Liver (tissue), 9 donors: ENCODE data around the gene ZNF578. TPM values are rescaled to one million over a fixed set of nuclear protein-coding genes. Genes with fewer than 3 reads are reported as not detected.
"Not testable (repeated sequence)": the region's sequence is repeated elsewhere in the genome, so short reads cannot be mapped to it uniquely, and the experiment has no call there.

Source experiments
- DNase-seq: peaks from one replicate; pipeline ENCODE4 v3.0.0-alpha.2; 2017; ENCODE audit warnings: low spot score
- H3K27ac ChIP-seq, 2 donors: one replicate each; pipeline ENCODE4 v1.7.0; 2013; ENCODE audit warnings: inconsistent platforms in 2 of 2, low read length in 2 of 2, control low read depth in 1 of 2, low read depth in 1 of 2, mild to moderate bottlenecking in 1 of 2
- H3K27me3 ChIP-seq, 4 donors: one replicate each; pipeline versions ENCODE4 v1.6.1 to v1.7.0; 2013; ENCODE audit warnings: low read length in 3 of 4, inconsistent platforms in 1 of 4, mild to moderate bottlenecking in 1 of 4, moderate library complexity in 1 of 4; ENCODE audit not compliant: control insufficient read depth in 4 of 4, insufficient read depth in 4 of 4
- H3K36me3 ChIP-seq, 4 donors: one replicate each; pipeline versions ENCODE4 v1.6.1 to v1.7.0; 2013; ENCODE audit warnings: low read length in 3 of 4, mild to moderate bottlenecking in 3 of 4, low read depth in 1 of 4, moderate library complexity in 1 of 4; ENCODE audit not compliant: control insufficient read depth in 4 of 4, insufficient read depth in 3 of 4
- H3K4me1 ChIP-seq, 4 donors: one replicate each; pipeline versions ENCODE4 v1.6.1 to v1.7.0; 2013; ENCODE audit warnings: low read length in 3 of 4, mild to moderate bottlenecking in 3 of 4, moderate library complexity in 1 of 4; ENCODE audit not compliant: control insufficient read depth in 4 of 4, insufficient read depth in 4 of 4
- H3K4me3 ChIP-seq, 3 donors: one replicate each; pipeline versions ENCODE4 v1.6.1 to v1.7.0; 2013; ENCODE audit warnings: low read length in 3 of 3, control low read depth in 1 of 3, low read depth in 1 of 3, mild to moderate bottlenecking in 1 of 3
- H3K9ac ChIP-seq, 2 donors: one replicate each; pipeline ENCODE4 v1.7.0; 2013; ENCODE audit warnings: low read length in 2 of 2, mild to moderate bottlenecking in 2 of 2, moderate library complexity in 2 of 2, control low read depth in 1 of 2, low read depth in 1 of 2
- H3K9me3 ChIP-seq, 4 donors: one replicate each; pipeline versions ENCODE4 v1.6.1 to v1.7.0; 2013; ENCODE audit warnings: low read length in 3 of 4; ENCODE audit not compliant: control insufficient read depth in 4 of 4
- GABPA ChIP-seq, 2 donors: IDR thresholded peaks in 1 of 2; conservative IDR thresholded peaks in 1 of 2; 2 replicates each; pipeline ENCODE4 v1.6.1; 2016; ENCODE audit warnings: antibody characterized with exemption in 2 of 2, mild to moderate bottlenecking in 1 of 2, moderate library complexity in 1 of 2
- HNF4A ChIP-seq, 2 donors: conservative IDR thresholded peaks; 2 replicates each; pipeline ENCODE4 v1.6.1; 2016; ENCODE audit warnings: antibody characterized with exemption in 2 of 2, mild to moderate bottlenecking in 2 of 2
- JUND ChIP-seq, 2 donors: IDR thresholded peaks; 2 replicates each; pipeline ENCODE4 v1.6.1; 2016; ENCODE audit warnings: antibody characterized with exemption in 2 of 2
- MAX ChIP-seq: IDR thresholded peaks from 2 replicates; pipeline ENCODE4 v1.6.1; 2016; ENCODE audit warnings: antibody characterized with exemption
- NR2F2 ChIP-seq: IDR thresholded peaks from 2 replicates; pipeline ENCODE4 v1.6.1; 2016; ENCODE audit warnings: antibody characterized with exemption
- RAD21 ChIP-seq, 2 donors: IDR thresholded peaks; 2 replicates each; pipeline ENCODE4 v1.6.1; 2016; ENCODE audit warnings: antibody characterized with exemption in 2 of 2, mild to moderate bottlenecking in 2 of 2
- RXRA ChIP-seq, 2 donors: IDR thresholded peaks; 2 replicates each; pipeline ENCODE4 v1.6.1; 2017 to 2018; ENCODE audit warnings: antibody characterized with exemption in 2 of 2, mild to moderate bottlenecking in 1 of 2
- TAF1 ChIP-seq: conservative IDR thresholded peaks from 2 replicates; pipeline ENCODE4 v1.6.1; 2016; ENCODE audit warnings: antibody characterized with exemption, mild to moderate bottlenecking
- WGBS: extraction: QIAGEN DNeasy Blood & Tissue Kit; methylation state at CpG from one replicate; pipeline ENCODE4 v1.1.7; 2013; 5-methylcytosine and 5-hydroxymethylcytosine counted together
- polyA plus RNA-seq, 2 donors: library from polyadenylated mRNA; stranded (reverse) in 1 of 2; unstranded in 1 of 2; fragments of 200-250 nt in 1 of 2; fragments of >200 nt in 1 of 2; fragmentation: Nextera tagmentation in 1 of 2; extraction: Ambion mirVana in 1 of 2; gene quantifications; one replicate each; pipeline versions ENCODE4 v1.2.1 to v1.2.3, GENCODE V29; 2013 to 2015
- total RNA-seq, 2 donors: library from RNA; depleted of rRNA; stranded (reverse); fragments of >200 nt; gene quantifications; one replicate each; pipeline ENCODE4 v1.2.3, GENCODE V29; 2014
- TF ChIP-seq, protein P1 (sequence below): IDR thresholded peaks from 2 replicates; pipeline ENCODE4 v1.6.1; 2016; ENCODE audit warnings: antibody characterized with exemption, mild to moderate bottlenecking
- TF ChIP-seq, protein P2 (sequence below): IDR thresholded peaks from 2 replicates; pipeline ENCODE4 v1.6.1; 2016; ENCODE audit warnings: antibody characterized with exemption
- donor health status: healthy.
- donor health status: healthy.
- donor health status: healthy.
- donor health status: healthy.
- donor health status: healthy.

ZNF578 gene
- total and polyA plus RNA-seq, 4 donors = 0.09 to 0.56 (median 0.25) TPM; not detected in 1

DNA sequence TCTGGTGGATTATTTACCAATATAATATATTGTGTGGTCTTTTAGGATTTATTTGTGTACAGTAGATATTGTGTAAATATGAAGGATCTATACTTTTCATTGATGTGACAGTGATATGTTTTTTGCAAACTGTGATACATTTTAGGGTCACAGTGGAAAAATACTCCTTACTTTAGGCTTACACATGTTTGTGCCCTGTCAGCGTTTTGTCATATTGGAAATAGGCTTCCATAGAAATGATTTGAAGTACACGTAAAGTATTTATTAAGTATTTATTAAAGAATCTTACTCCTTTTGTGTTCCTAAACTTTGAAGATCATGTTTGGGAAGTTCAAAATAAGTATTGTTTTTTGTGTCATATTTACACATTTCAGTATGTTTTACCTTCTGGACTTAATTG is 79.1 kb downstream of the ZNF578 start:
- H3K4me1 ChIP-seq = peaks cover 0 to 7% (median 4%) of the 10 kb centered on the region in 4 donors
- H3K9ac ChIP-seq = no peak overlapping the region
- peaks cover 7 to 31% (median 14%) of the 10 kb centered on the region in 4 donors for H3K9me3 ChIP-seq
- 95% methylated on average over 2 of the region's 2 CpGs for WGBS
- TF ChIP-seq MAX (no peak), TAF1 (no peak), RAD21 (IDR thresholded peaks at IDR 0.05) (no peak)
- TF ChIP-seq, protein P1, sequence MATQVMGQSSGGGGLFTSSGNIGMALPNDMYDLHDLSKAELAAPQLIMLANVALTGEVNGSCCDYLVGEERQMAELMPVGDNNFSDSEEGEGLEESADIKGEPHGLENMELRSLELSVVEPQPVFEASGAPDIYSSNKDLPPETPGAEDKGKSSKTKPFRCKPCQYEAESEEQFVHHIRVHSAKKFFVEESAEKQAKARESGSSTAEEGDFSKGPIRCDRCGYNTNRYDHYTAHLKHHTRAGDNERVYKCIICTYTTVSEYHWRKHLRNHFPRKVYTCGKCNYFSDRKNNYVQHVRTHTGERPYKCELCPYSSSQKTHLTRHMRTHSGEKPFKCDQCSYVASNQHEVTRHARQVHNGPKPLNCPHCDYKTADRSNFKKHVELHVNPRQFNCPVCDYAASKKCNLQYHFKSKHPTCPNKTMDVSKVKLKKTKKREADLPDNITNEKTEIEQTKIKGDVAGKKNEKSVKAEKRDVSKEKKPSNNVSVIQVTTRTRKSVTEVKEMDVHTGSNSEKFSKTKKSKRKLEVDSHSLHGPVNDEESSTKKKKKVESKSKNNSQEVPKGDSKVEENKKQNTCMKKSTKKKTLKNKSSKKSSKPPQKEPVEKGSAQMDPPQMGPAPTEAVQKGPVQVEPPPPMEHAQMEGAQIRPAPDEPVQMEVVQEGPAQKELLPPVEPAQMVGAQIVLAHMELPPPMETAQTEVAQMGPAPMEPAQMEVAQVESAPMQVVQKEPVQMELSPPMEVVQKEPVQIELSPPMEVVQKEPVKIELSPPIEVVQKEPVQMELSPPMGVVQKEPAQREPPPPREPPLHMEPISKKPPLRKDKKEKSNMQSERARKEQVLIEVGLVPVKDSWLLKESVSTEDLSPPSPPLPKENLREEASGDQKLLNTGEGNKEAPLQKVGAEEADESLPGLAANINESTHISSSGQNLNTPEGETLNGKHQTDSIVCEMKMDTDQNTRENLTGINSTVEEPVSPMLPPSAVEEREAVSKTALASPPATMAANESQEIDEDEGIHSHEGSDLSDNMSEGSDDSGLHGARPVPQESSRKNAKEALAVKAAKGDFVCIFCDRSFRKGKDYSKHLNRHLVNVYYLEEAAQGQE = no peak
- H3K36me3 ChIP-seq = peaks cover 6 to 12% (median 9%) of the 10 kb centered on the region in 4 donors
- H3K27ac ChIP-seq = no peak overlapping the region
- no peak for DNase-seq
- no peak overlapping the region for H3K4me3 ChIP-seq
- no peaks in the 10 kb centered on the region for H3K27me3 ChIP-seq

DNA sequence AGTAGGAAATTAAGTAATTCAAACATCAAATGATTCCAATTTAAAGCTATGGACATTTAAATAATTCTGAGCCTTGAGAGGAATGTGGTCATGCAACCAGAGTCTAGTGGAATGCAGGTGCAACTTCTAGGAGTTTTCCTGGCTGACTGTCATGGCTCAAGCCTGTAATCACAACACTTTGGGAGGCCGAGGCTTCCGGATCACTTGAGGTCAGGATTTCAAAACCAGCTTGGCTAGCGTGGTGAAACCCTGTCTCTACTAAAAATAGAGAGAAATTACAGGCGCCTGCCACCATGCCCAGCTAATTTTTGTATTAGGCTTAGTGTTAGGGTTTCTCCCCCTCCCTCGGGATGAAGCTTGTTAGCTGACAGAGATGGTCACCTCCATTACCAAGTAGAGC is 80.5 kb downstream of the ZNF578 start:
- DNase-seq = no peak
- Histone ChIP-seq H3K4me1 (no peaks in the 10 kb centered on the region), H3K36me3 (peaks cover 6 to 12% (median 9%) of the 10 kb centered on the region in 4 donors), H3K27ac (no peak overlapping the region), H3K9ac (no peak overlapping the region), H3K27me3 (no peaks in the 10 kb centered on the region), H3K4me3 (peak overlapping the region in 2 of 3 donors; percentile 35 to 36), H3K9me3 (peaks cover 7 to 31% (median 14%) of the 10 kb centered on the region in 4 donors)
- 89% methylated on average over 5 of the region's 5 CpGs for WGBS
- TF ChIP-seq, protein P2, sequence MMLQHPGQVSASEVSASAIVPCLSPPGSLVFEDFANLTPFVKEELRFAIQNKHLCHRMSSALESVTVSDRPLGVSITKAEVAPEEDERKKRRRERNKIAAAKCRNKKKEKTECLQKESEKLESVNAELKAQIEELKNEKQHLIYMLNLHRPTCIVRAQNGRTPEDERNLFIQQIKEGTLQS = no peak
- TF ChIP-seq JUND (IDR thresholded peaks at IDR 0.05) = no peak
- TF ChIP-seq GABPA (IDR thresholded peaks at IDR 0.05 in 1 of 2, conservative IDR thresholded peaks at IDR 0.05 in 1 of 2) = no peak
- no peak for TF ChIP-seq RXRA (IDR thresholded peaks at IDR 0.05)
- TF ChIP-seq HNF4A (conservative IDR thresholded peaks at IDR 0.05) = no peak
- no peak for TF ChIP-seq TAF1
- no peak for TF ChIP-seq NR2F2

DNA sequence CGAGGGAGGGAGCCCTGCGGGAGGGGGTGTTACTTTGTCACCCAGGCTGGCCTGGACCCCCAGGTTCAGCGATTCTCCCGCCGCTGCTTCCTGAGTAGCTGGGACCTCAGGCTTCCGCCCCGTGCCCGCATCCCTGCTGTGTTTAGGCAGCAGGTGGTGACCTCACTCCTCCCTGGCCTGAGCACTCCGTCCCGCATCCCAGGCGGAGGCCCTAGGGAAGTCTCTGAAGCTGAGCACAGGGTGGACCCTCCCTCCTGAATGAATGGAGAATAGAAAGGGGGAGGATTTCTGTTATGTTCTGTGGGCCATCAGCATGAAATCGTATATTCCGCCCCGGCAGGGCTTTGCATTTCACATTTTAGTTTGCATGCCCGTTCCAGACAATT is 82.0 kb downstream of the ZNF578 start:
- WGBS = 43% methylated on average over 15 of the region's 15 CpGs
- not testable (repeated sequence) for H3K4me1 ChIP-seq, H3K27ac ChIP-seq, H3K27me3 ChIP-seq, DNase-seq, H3K9ac ChIP-seq
- Histone ChIP-seq H3K9me3 (peaks cover 7 to 34% (median 18%) of the 10 kb centered on the region in 4 donors), H3K36me3 (peaks cover 8 to 12% (median 10%) of the 10 kb centered on the region in 4 donors), H3K4me3 (peak overlapping the region; percentile 41 to 68 (median 42))
